Spleen (tissue), 11 donors: Measurements from ENCODE around the gene CD48. TPM values are rescaled to one million over a fixed set of nuclear protein-coding genes. Genes with fewer than 3 reads are reported as not detected.

Source experiments
- DNase-seq: peaks from one replicate; pipeline ENCODE4 v3.0.0-alpha.2; 2020
- H3K27ac ChIP-seq, 8 donors: fragments of 200-600 bp; sonication (generic) in 7 of 8; 1 replicate in 4 of 8; 2 replicates in 4 of 8; pipeline versions ENCODE4 v1.5.0 to v1.8.0; 2016 to 2021; ENCODE audit warnings: inconsistent platforms in 4 of 8, mild to moderate bottlenecking in 4 of 8, moderate library complexity in 1 of 8
- H3K27me3 ChIP-seq, 7 donors: fragments of 200-600 bp; sonication (generic) in 6 of 7; replicated peaks in 1 of 7; 1 replicate in 4 of 7; 2 replicates in 3 of 7; pipeline versions ENCODE4 v1.5.0 to v1.8.0; 2016 to 2021; ENCODE audit warnings: inconsistent platforms in 3 of 7, mild to moderate bottlenecking in 1 of 7
- H3K36me3 ChIP-seq, 6 donors: fragments of 200-600 bp; sonication (generic) in 5 of 6; 1 replicate in 4 of 6; 2 replicates in 2 of 6; pipeline versions ENCODE4 v1.5.0 to v1.8.0; 2016 to 2021; ENCODE audit warnings: inconsistent platforms in 2 of 6
- H3K4me1 ChIP-seq, 6 donors: fragments of 200-600 bp; sonication (generic) in 5 of 6; 1 replicate in 3 of 6; 2 replicates in 3 of 6; pipeline versions ENCODE4 v1.5.0 to v1.8.0; 2016 to 2021; ENCODE audit warnings: inconsistent platforms in 3 of 6
- H3K4me3 ChIP-seq, 8 donors: fragments of 200-600 bp; sonication (generic) in 7 of 8; 1 replicate in 4 of 8; 2 replicates in 4 of 8; pipeline versions ENCODE4 v1.5.0 to v1.8.0; 2016 to 2021; ENCODE audit warnings: inconsistent platforms in 4 of 8, mild to moderate bottlenecking in 4 of 8, moderate library complexity in 2 of 8
- H3K9me3 ChIP-seq, 8 donors: fragments of 200-600 bp; sonication (generic) in 7 of 8; 1 replicate in 4 of 8; 2 replicates in 4 of 8; pipeline versions ENCODE4 v1.5.0 to v1.8.0; 2016 to 2021; ENCODE audit warnings: inconsistent platforms in 4 of 8
- POLR2A ChIP-seq, 3 donors: fragments of 450-650 bp; IDR thresholded peaks; one replicate each; pipeline ENCODE4 v1.5.1; 2017; ENCODE audit warnings: antibody characterized with exemption in 3 of 3, mild to moderate bottlenecking in 1 of 3
- POLR2AphosphoS5 ChIP-seq, 3 donors: sonication (generic); formaldehyde crosslinking; IDR thresholded peaks; one replicate each; pipeline ENCODE4 v1.5.1; 2017; ENCODE audit warnings: antibody characterized with exemption in 3 of 3
- WGBS, 5 donors: extraction: QIAGEN DNeasy Blood & Tissue Kit in 3 of 5; methylation state at CpG; one replicate each; pipeline versions ENCODE4 v1.1.5 to v1.1.7; 2013 to 2018; 5-methylcytosine and 5-hydroxymethylcytosine counted together
- intact Hi-C: fragments of 100-400 bp; cut with DNase I; formaldehyde crosslinking; loops from one replicate; pipeline ENCODE4 v1.15.0; 2023; ENCODE audit warnings: low total_unique reads
- polyA plus RNA-seq, 3 donors: library from polyadenylated mRNA; stranded (reverse); fragments of 200-250 nt; gene quantifications; one replicate each; pipeline ENCODE4 v1.2.1, GENCODE V29; 2013
- total RNA-seq, 7 donors: library from RNA; depleted of rRNA in 3 of 7; stranded (reverse); fragments of >200 nt in 3 of 7; fragmentation: NEBNext Ultra II Directional in 4 of 7; extraction: Animal tissue kit (Norgen Biotek cat#: 25700) in 4 of 7; gene quantifications; one replicate each; pipeline versions ENCODE4 v1.1.0 to v1.2.1, GENCODE V29; 2016 to 2021
- TF ChIP-seq, protein P1 (sequence below), 11 experiments: fragments of 200-600 bp in 7 of 11; fragments of 450-650 bp in 4 of 11; sonication (generic) in 4 of 11; IDR thresholded peaks in 8 of 11; conservative IDR thresholded peaks in 3 of 11; 1 replicate in 7 of 11; 2 replicates in 4 of 11; pipeline versions ENCODE4 v1.4.0 to v1.8.0; 2016 to 2021; ENCODE audit warnings: antibody characterized with exemption in 11 of 11, inconsistent platforms in 4 of 11, mild to moderate bottlenecking in 1 of 11
- donor health status: healthy with polysubstance abuse.
- donor health status: DM: no; HTN: no; CAD: no; lungs with moderate emphysema.
- donor health status: DM: no; HTN: no; CAD: no.
- donor health status: Bipolar disorder and iron deficiency.
- donor health status: healthy.
- donor health status: DM: no; HTN: no; CAD: no.
- donor health status: DM: yes; HTN: yes; CAD: no.

The CD48 gene
- total and polyA plus RNA-seq, 10 donors = 150 to 510 (median 248) TPM

DNA sequence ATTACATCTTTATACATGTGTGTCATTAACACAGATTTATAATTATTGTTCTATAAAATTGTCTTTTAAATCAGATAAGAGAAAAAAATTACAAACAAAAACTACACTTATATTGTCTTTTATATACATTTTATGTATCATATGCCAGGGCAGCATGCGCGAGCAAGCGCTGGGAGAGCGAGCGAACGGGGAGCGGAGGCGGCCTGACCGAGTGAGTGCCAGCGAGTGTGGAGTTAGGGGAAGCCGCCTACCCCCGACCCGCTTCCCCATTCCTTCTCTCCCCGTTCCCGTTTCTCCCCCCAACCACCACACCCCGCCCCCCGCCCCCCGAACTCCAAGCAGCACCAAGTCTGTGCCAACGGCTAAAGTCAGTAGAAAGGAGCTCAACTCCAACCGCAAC lies 41.8 kb downstream of the CD48 start:
- Histone ChIP-seq H3K27ac (no peak overlapping the region), H3K4me3 (no peak overlapping the region), H3K27me3 (no peaks in the 10 kb centered on the region), H3K36me3 (no peaks in the 10 kb centered on the region), H3K4me1 (peaks cover 49 to 71% (median 62%) of the 10 kb centered on the region in 6 donors), H3K9me3 (peaks cover 0 to 16% (median 12%) of the 10 kb centered on the region in 8 donors)
- no peak for DNase-seq
- intact Hi-C loops = loop anchor here (10.0 kb wide), 1 partner anchor 55 kb away; no protein-coding TSS in a partner anchor
- TF ChIP-seq, protein P1, sequence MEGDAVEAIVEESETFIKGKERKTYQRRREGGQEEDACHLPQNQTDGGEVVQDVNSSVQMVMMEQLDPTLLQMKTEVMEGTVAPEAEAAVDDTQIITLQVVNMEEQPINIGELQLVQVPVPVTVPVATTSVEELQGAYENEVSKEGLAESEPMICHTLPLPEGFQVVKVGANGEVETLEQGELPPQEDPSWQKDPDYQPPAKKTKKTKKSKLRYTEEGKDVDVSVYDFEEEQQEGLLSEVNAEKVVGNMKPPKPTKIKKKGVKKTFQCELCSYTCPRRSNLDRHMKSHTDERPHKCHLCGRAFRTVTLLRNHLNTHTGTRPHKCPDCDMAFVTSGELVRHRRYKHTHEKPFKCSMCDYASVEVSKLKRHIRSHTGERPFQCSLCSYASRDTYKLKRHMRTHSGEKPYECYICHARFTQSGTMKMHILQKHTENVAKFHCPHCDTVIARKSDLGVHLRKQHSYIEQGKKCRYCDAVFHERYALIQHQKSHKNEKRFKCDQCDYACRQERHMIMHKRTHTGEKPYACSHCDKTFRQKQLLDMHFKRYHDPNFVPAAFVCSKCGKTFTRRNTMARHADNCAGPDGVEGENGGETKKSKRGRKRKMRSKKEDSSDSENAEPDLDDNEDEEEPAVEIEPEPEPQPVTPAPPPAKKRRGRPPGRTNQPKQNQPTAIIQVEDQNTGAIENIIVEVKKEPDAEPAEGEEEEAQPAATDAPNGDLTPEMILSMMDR (IDR thresholded peaks at IDR 0.05 in 8 of 11, conservative IDR thresholded peaks at IDR 0.05 in 3 of 11) = no peak
- TF ChIP-seq POLR2A (IDR thresholded peaks at IDR 0.05) (no peak), POLR2AphosphoS5 (IDR thresholded peaks at IDR 0.05) (no peak)
- WGBS, 5 donors = 96 to 98% (median 97%) methylated on average over 20 of the region's 20 CpGs

DNA sequence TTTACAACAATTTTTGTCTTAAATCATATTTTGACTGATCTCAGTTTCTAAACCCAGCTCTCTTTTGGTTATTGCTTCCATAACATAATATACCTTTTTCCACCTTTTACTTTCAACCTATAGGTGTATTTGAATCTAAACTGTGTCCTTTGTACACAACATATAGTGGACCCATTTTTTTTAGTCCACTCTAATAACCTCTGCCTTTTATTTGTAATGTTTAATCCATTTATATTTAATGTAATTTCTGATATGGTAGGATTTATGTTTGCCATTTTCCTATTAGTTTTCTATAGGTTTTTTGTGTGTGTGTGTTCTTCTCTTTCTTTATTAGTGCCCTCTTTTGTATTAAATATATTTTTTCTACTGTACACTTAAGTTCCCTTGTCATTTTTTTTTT lies 42.3 kb downstream of the CD48 start:
- DNase-seq = no peak

DNA sequence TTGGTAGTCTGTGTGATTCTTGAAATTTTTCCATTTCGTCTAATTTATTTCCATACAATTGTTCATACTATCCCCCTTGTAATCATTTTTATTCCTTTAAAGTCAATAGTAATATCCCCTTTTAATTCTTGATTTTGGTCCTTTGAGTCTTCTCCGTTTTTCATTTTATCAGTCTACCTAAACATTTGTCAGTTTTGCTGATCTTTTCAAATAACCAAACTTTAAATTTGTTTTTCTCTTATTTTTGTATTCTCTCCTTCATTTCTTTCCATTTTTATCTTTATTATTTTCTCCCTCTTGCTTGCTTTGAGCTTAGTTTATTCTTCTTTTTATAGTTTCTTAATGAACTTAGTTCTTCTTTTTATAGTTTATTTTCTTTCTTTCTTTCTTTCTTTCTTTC lies 43.7 kb downstream of the CD48 start:
- Histone ChIP-seq H3K4me3 (no peak overlapping the region), H3K9me3 (peaks cover 0 to 16% (median 12%) of the 10 kb centered on the region in 8 donors), H3K27me3 (no peaks in the 10 kb centered on the region), H3K27ac (peak overlapping the region in 1 of 8 donors; percentile 90), H3K36me3 (no peaks in the 10 kb centered on the region), H3K4me1 (peaks cover 47 to 71% (median 61%) of the 10 kb centered on the region in 6 donors)
- no peak for DNase-seq
- TF ChIP-seq POLR2AphosphoS5 (IDR thresholded peaks at IDR 0.05) (no peak), POLR2A (IDR thresholded peaks at IDR 0.05) (no peak)
- TF ChIP-seq, protein P1 (IDR thresholded peaks at IDR 0.05 in 8 of 11, conservative IDR thresholded peaks at IDR 0.05 in 3 of 11) = no peak
- WGBS, 5 donors = 90 to 98% (median 94%) methylated on average over 2 of the region's 2 CpGs
- intact Hi-C loops = no loop called here

More for the DNA sequence above, 42.3 kb downstream of the CD48 start:
- Histone ChIP-seq H3K27me3 (no peaks in the 10 kb centered on the region), H3K4me1 (peaks cover 47 to 71% (median 62%) of the 10 kb centered on the region in 6 donors), H3K4me3 (no peak overlapping the region), H3K9me3 (peaks cover 0 to 16% (median 12%) of the 10 kb centered on the region in 8 donors), H3K27ac (no peak overlapping the region), H3K36me3 (no peaks in the 10 kb centered on the region)
- TF ChIP-seq, protein P1 (IDR thresholded peaks at IDR 0.05 in 8 of 11, conservative IDR thresholded peaks at IDR 0.05 in 3 of 11) = no peak
- TF ChIP-seq POLR2A (IDR thresholded peaks at IDR 0.05) = no peak
- TF ChIP-seq POLR2AphosphoS5 (IDR thresholded peaks at IDR 0.05) = no peak
- intact Hi-C loops = no loop called here

DNA sequence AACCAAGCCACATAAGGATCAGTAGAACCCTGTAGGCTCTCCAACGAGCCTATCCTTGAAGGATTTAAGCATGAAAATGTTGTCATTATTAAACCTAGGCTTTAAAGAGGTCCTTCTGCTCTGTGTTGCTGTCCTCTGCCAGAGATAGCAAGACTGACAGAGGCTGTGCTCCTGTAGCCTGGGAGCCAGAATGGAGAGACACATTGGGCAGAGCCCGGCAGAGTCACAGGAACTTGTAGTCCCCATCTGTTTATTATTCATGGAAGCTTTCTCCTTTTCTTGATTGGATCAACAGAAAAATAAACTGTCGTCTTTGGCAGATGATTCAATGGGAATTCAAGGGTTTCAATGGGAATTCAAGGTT lies 45.6 kb downstream of the CD48 start:
- Histone ChIP-seq H3K27ac (peak overlapping the region; percentile 68 to 90 (median 86)), H3K36me3 (no peaks in the 10 kb centered on the region), H3K9me3 (peaks cover 0 to 16% (median 12%) of the 10 kb centered on the region in 8 donors), H3K4me3 (peak overlapping the region in 1 of 8 donors; percentile 30), H3K4me1 (peaks cover 36 to 65% (median 50%) of the 10 kb centered on the region in 6 donors), H3K27me3 (no peaks in the 10 kb centered on the region)
- intact Hi-C loops = no loop called here
- no peak for DNase-seq
- WGBS, 5 donors = 33 to 55% (median 45%) methylated on average over 3 of the region's 3 CpGs
- peak in 1 of 3 donors; percentile 17 for TF ChIP-seq POLR2A (IDR thresholded peaks at IDR 0.05)
- no peak for TF ChIP-seq POLR2AphosphoS5 (IDR thresholded peaks at IDR 0.05)
- TF ChIP-seq, protein P1 (IDR thresholded peaks at IDR 0.05 in 8 of 11, conservative IDR thresholded peaks at IDR 0.05 in 3 of 11) = no peak
